ENCODE results near the gene SPINK4. TPM values are rescaled to one million over a fixed set of nuclear protein-coding genes. Genes with fewer than 3 reads are reported as not detected.

The SPINK4 gene
- total and polyA plus RNA-seq, 2 experiments from 2014 or later = not detected

GRCh38 chr9:33231623-33231942, 8.4 kb upstream of the SPINK4 start:
- Histone ChIP-seq H3K27me3 (no peaks in the 10 kb centered on the region), H2AFZ (no peak overlapping the region), H3K4me2 (no peak overlapping the region), H3K36me3 (replicated peaks; ENCODE audit: insufficient read depth, low read depth) (no peaks in the 10 kb centered on the region), H3K4me1 (ENCODE audit: insufficient read depth) (no peaks in the 10 kb centered on the region), H3K4me3 (no peak overlapping the region), H3K9me3 (ENCODE audit: low read depth) (no peaks in the 10 kb centered on the region), H3K9me2 (replicated peaks; ENCODE audit: insufficient read depth) (no peaks in the 10 kb centered on the region), H4K20me1 (ENCODE audit: insufficient read depth, poor library complexity, severe bottlenecking) (no peaks in the 10 kb centered on the region), H3K27ac (no peak overlapping the region), H3K79me2 (no peaks in the 10 kb centered on the region)
- TF ChIP-seq EZH2phosphoT487 (IDR thresholded peaks at IDR 0.05; ENCODE audit: low read depth, severe bottlenecking, unreplicated experiment) (no peak), EZH2 (IDR thresholded peaks at IDR 0.05; ENCODE audit: borderline replicate concordance) (no peak), CTCF (IDR thresholded peaks at IDR 0.05; ENCODE audit: poor library complexity) (no peak)
- no peak for DNase-seq (ENCODE audit: low spot score)
- 79% methylated on average over 2 of the region's 2 CpGs for WGBS (ENCODE audit: low lambda C conversion rate, missing lambda C conversion rate)

DNA sequence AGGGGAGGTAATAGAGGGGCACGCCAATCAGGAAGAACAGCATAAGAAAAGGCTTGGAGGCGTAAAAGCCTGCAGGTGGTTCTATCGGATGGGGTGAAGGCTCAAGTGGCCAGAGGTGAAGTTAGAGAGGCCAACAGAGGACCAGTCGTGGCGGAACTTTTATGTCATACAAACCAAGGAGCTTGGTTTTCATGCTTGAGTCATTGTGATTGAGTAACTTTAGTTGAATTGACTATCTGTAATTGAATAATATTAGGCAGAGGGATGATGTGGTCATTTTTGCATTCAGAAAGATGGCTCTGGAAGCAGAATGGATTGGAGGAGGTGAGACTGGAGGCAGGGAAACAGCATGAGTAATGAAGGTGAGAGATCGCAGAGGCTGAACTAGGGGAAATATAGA, 7.2 kb upstream of the SPINK4 start:
- no peak overlapping the region for H3K4me2 ChIP-seq
- no peak for TF ChIP-seq EZH2phosphoT487 (IDR thresholded peaks at IDR 0.05; ENCODE audit: low read depth, severe bottlenecking, unreplicated experiment)
- no peak for TF ChIP-seq EZH2 (IDR thresholded peaks at IDR 0.05; ENCODE audit: borderline replicate concordance)
- TF ChIP-seq CTCF (IDR thresholded peaks at IDR 0.05; ENCODE audit: poor library complexity) = no peak
- no peak for DNase-seq (ENCODE audit: low spot score)
- H3K79me2 ChIP-seq = no peaks in the 10 kb centered on the region
- no peaks in the 10 kb centered on the region for H3K9me3 ChIP-seq (ENCODE audit: low read depth)
- H2AFZ ChIP-seq = no peak overlapping the region
- H3K27ac ChIP-seq = no peak overlapping the region
- H3K9me2 ChIP-seq (replicated peaks; ENCODE audit: insufficient read depth) = no peaks in the 10 kb centered on the region
- no peaks in the 10 kb centered on the region for H3K27me3 ChIP-seq
- no peaks in the 10 kb centered on the region for H3K36me3 ChIP-seq (replicated peaks; ENCODE audit: insufficient read depth, low read depth)
- H3K4me1 ChIP-seq (ENCODE audit: insufficient read depth) = no peaks in the 10 kb centered on the region
- H3K4me3 ChIP-seq = no peak overlapping the region
- H4K20me1 ChIP-seq (ENCODE audit: insufficient read depth, poor library complexity, severe bottlenecking) = no peaks in the 10 kb centered on the region
- whole genome bisulfite sequencing (ENCODE audit: low lambda C conversion rate, missing lambda C conversion rate) = 84% methylated on average over 6 of the region's 6 CpGs

GRCh38 chr9:33233626-33234342, 6.2 kb upstream of the SPINK4 start:
- Histone ChIP-seq H2AFZ (no peak overlapping the region), H3K9me3 (ENCODE audit: low read depth) (no peaks in the 10 kb centered on the region), H3K9me2 (replicated peaks; ENCODE audit: insufficient read depth) (no peaks in the 10 kb centered on the region), H3K27ac (no peak overlapping the region), H3K79me2 (no peaks in the 10 kb centered on the region), H3K4me2 (no peak overlapping the region), H3K27me3 (no peaks in the 10 kb centered on the region), H3K36me3 (replicated peaks; ENCODE audit: insufficient read depth, low read depth) (no peaks in the 10 kb centered on the region), H4K20me1 (ENCODE audit: insufficient read depth, poor library complexity, severe bottlenecking) (no peaks in the 10 kb centered on the region), H3K4me1 (ENCODE audit: insufficient read depth) (no peaks in the 10 kb centered on the region), H3K4me3 (no peak overlapping the region)
- WGBS (ENCODE audit: low lambda C conversion rate, missing lambda C conversion rate) = 75% methylated on average over 1 of the region's 1 CpG
- no peak for TF ChIP-seq EZH2phosphoT487 (IDR thresholded peaks at IDR 0.05; ENCODE audit: low read depth, severe bottlenecking, unreplicated experiment)
- TF ChIP-seq EZH2 (IDR thresholded peaks at IDR 0.05; ENCODE audit: borderline replicate concordance) = no peak
- TF ChIP-seq CTCF (IDR thresholded peaks at IDR 0.05; ENCODE audit: poor library complexity) = no peak
- DNase-seq (ENCODE audit: low spot score) = peak; percentile 46
